Measurements from ENCODE around the gene PPFIA1. TPM values are rescaled to one million over a fixed set of nuclear protein-coding genes. Genes with fewer than 3 reads are reported as not detected.

PPFIA1 gene
- polyA plus RNA-seq, 6 donors from 2014 or later, result 5.9 to 16.1 (median 11.6) TPM

DNA sequence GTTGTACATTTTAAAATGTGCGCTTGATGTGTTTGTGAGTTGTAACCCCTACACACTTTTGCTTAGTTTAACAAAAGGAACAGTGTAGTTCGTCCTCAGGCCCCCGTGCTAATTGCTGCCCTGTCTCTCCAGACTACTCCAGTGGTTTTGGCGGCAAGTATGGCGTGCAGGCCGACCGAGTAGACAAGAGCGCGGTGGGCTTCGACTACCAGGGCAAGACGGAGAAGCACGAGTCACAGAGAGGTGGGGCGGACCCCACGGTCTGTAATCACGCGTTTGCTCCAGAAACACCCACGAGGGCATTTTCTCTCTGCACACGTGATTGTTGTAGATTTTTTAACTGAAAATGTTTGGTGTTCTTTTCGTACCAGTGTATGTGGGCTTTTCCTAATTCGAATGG is 146.4 kb downstream of the PPFIA1 start:
- Mint-ChIP-seq H3K4me1 (peaks cover 0 to 6% (median 4%) of the 10 kb centered on the region in 3 donors), H3K27ac (no peak overlapping the region), H3K27me3 (peaks cover 50 to 78% (median 58%) of the 10 kb centered on the region in 3 donors), H3K9me3 (peaks cover 0 to 2% (median 0%) of the 10 kb centered on the region in 7 donors), H3K36me3 (no peaks in the 10 kb centered on the region), H3K4me3 (peak overlapping the region in 1 of 8 donors; percentile 15)
- ATAC-seq (ENCODE audit: low read depth in 2 of 2), result no peak
- no peak for DNase-seq

DNA sequence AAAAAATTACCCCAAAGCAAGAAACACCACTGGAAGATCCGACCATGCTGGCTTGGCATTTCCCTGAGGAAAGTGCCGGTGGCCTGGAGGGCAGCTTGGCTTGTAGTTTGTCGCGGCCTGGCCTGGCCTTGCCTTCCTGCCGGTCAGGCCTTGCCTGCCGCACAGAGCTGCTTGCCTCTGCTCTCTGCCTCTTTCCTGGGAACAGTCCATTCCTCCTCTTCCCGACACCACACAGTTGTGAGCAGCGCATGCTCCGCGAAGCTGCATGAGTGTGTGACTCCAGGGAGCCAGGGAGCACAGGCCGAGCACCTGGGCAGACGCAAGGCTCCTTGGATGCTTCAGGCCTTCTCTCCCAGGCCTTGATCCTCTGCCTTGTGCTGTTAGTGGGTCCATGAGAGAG is 147.6 kb downstream of the PPFIA1 start:
- DNase-seq, result no peak
- Mint-ChIP-seq H3K27me3 (peaks cover 52 to 78% (median 60%) of the 10 kb centered on the region in 3 donors), H3K4me1 (peaks cover 0 to 6% (median 4%) of the 10 kb centered on the region in 3 donors), H3K4me3 (no peak overlapping the region), H3K9me3 (peaks cover 0 to 2% (median 0%) of the 10 kb centered on the region in 7 donors), H3K36me3 (peaks cover 0 to 5% of the 10 kb centered on the region in 2 donors), H3K27ac (no peak overlapping the region)
- ATAC-seq (ENCODE audit: low read depth in 2 of 2), result no peak

DNA sequence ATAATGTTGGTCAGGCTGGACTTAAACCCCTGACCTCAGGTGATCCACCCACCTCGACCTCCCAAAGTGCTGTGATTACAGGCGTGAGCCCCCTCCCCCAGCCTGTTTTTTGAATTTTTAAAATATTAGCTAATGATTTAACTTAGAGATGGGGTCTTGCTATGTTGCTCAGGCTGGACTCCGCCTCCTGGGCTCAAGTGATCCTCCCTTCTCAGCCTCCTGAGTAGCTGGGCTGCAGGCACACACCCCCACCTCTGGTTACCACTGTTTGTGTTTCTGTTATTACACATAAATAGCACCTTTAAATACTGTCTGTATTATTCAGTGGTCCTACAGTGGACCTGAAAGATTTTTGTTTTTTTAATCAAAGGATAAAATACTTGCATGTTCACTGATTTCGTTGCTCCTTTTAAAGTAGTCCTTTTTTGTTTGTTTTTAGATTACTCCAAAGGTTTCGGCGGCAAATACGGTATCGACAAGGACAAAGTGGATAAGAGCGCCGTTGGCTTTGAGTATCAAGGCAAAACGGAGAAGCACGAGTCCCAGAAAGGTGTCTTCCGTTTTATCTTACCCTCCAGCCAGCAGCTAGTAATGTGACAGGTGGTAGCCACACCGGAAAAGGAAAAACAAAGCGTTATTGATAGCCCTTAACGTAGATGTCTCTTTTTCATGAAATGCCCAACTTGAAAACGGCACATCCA is 149.0 kb downstream of the PPFIA1 start:
- H3K27me3 Mint-ChIP-seq, result peaks cover 54 to 84% (median 67%) of the 10 kb centered on the region in 3 donors
- H3K27ac Mint-ChIP-seq, result no peak overlapping the region
- ATAC-seq (ENCODE audit: low read depth in 2 of 2), result no peak
- H3K4me3 Mint-ChIP-seq, result no peak overlapping the region
- no peak for DNase-seq
- H3K4me1 Mint-ChIP-seq, result peaks cover 0 to 7% (median 6%) of the 10 kb centered on the region in 3 donors
- peaks cover 0 to 11% of the 10 kb centered on the region in 2 donors for H3K36me3 Mint-ChIP-seq
- H3K9me3 Mint-ChIP-seq, result no peaks in the 10 kb centered on the region

DNA sequence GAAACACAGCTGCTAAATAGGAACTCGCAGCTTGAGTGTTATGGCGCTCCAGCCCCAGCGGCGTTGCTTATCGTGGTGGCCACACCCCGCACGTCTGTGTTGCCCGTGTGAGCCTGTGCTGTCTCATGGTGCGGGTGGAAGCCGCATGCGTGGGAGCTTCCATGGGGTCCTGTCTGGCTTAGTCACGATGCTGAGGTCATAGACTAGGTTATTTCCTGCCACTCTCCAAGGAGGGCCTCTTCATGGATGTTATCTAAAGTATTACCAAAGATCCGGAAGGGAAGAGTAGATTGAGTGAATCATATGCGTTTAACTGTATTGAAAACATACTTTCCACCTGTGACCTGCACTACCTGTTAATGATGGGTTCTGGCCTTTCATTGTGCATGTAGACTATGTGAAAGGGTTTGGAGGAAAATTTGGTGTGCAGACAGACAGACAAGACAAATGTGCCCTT is 149.5 kb downstream of the PPFIA1 start:
- no peak overlapping the region for H3K27ac Mint-ChIP-seq
- DNase-seq (no peak), ATAC-seq (ENCODE audit: low read depth in 2 of 2) (no peak)
- peaks cover 0 to 11% of the 10 kb centered on the region in 2 donors for H3K36me3 Mint-ChIP-seq
- H3K4me1 Mint-ChIP-seq, result peaks cover 0 to 7% (median 6%) of the 10 kb centered on the region in 3 donors
- peaks cover 52 to 84% (median 67%) of the 10 kb centered on the region in 3 donors for H3K27me3 Mint-ChIP-seq
- H3K9me3 Mint-ChIP-seq, result no peaks in the 10 kb centered on the region
- H3K4me3 Mint-ChIP-seq, result no peak overlapping the region

DNA sequence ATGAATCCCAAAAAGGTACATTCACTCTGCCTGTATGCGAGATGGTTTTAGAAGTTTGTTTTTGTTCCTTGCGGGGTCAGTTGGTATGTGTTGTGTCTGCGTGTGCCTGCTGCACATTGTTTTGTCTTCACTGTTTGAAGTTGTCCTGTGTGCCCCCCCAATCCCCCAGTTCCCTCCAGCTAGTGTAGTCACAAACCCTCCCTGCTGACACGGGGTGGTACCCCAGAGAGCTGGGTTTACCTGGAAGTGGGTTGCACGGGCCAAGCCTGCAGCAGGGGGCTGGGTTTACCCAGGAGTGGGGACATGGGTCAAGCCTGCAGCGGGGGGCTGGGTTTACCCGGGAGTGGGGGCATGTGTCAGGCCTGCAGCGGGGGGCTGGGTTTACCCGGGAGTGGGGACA is 150.0 kb downstream of the PPFIA1 start:
- H3K4me3 Mint-ChIP-seq, result peak overlapping the region in 1 of 8 donors; percentile 29
- ATAC-seq (ENCODE audit: low read depth in 2 of 2), result no peak
- no peak for DNase-seq
- no peaks in the 10 kb centered on the region for H3K9me3 Mint-ChIP-seq
- peaks cover 0 to 7% (median 6%) of the 10 kb centered on the region in 3 donors for H3K4me1 Mint-ChIP-seq
- H3K36me3 Mint-ChIP-seq, result peaks cover 0 to 11% of the 10 kb centered on the region in 2 donors
- H3K27ac Mint-ChIP-seq, result no peak overlapping the region
- H3K27me3 Mint-ChIP-seq, result peaks cover 49 to 84% (median 68%) of the 10 kb centered on the region in 3 donors

DNA sequence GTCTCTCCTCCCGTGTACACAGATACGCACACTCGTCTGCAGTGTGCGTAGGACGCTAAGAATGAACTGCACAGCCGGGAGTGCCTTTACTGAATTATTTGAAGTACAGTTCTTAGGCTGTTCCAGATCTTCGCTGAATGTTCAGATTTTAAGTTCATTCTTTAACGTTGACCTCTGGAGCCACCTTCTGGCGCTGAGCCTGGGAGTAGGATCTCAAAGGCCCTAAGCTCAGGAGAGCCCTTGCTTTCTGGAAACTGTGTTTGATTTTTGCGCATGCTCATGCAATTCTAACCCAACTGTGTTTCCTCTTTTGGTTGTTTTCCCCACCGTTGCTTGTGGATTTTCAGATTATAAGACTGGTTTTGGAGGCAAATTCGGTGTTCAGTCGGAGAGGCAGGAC is 150.6 kb downstream of the PPFIA1 start:
- ATAC-seq (ENCODE audit: low read depth in 2 of 2) (no peak), DNase-seq (no peak)
- no peaks in the 10 kb centered on the region for H3K9me3 Mint-ChIP-seq
- H3K36me3 Mint-ChIP-seq, result peaks cover 0 to 11% of the 10 kb centered on the region in 2 donors
- H3K4me3 Mint-ChIP-seq, result no peak overlapping the region
- no peak overlapping the region for H3K27ac Mint-ChIP-seq
- peaks cover 0 to 5% (median 1%) of the 10 kb centered on the region in 3 donors for H3K4me1 Mint-ChIP-seq
- peaks cover 44 to 83% (median 69%) of the 10 kb centered on the region in 3 donors for H3K27me3 Mint-ChIP-seq

DNA sequence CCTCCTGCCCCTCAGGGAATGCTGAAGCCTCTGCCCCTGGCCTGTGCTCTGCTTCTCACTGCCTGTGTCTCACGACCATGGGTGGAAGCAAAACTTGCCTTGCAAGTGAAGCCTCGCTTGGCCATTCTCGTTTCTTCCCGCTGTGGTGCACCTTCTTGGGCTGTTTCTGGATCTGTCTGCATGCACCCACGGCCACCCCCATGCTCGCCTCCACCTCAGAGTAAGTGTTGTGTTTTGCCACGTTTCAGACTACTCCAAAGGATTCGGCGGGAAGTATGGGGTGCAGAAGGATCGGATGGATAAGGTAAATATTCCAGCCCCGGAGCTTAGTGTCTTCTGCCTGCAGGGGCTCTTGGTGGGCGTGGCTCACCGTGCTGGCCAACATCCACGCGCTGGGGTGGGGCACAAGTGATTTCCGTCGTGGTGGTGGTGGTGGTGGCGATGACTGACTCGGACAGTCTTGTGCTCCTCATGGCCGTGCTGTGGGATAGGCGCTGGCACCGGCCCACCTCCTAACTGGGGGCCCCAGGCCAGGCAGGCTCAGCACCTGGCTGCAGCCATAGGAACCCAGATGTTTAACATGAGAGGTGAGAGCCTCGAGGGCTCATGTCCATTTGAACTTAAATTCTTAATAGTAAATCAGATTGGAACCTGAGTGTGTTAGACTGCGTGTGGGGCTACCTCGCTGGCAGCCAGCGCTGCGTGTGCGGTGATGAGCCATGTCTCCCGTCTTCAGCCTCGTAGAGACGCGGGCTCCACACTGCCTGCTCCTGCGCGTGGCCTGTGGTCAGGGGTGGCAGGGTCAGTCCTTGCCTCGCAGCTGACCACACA is 152.4 kb downstream of the PPFIA1 start:
- Mint-ChIP-seq H3K27me3 (peaks cover 42 to 69% (median 62%) of the 10 kb centered on the region in 3 donors), H3K9me3 (no peaks in the 10 kb centered on the region), H3K36me3 (peaks cover 0 to 11% of the 10 kb centered on the region in 2 donors), H3K4me3 (peak overlapping the region in 1 of 8 donors; percentile 15), H3K27ac (peak overlapping the region in 1 of 6 donors; percentile 24), H3K4me1 (peaks cover 0 to 3% (median 0%) of the 10 kb centered on the region in 3 donors)
- no peak for DNase-seq
- ATAC-seq (ENCODE audit: low read depth in 2 of 2), result no peak

DNA sequence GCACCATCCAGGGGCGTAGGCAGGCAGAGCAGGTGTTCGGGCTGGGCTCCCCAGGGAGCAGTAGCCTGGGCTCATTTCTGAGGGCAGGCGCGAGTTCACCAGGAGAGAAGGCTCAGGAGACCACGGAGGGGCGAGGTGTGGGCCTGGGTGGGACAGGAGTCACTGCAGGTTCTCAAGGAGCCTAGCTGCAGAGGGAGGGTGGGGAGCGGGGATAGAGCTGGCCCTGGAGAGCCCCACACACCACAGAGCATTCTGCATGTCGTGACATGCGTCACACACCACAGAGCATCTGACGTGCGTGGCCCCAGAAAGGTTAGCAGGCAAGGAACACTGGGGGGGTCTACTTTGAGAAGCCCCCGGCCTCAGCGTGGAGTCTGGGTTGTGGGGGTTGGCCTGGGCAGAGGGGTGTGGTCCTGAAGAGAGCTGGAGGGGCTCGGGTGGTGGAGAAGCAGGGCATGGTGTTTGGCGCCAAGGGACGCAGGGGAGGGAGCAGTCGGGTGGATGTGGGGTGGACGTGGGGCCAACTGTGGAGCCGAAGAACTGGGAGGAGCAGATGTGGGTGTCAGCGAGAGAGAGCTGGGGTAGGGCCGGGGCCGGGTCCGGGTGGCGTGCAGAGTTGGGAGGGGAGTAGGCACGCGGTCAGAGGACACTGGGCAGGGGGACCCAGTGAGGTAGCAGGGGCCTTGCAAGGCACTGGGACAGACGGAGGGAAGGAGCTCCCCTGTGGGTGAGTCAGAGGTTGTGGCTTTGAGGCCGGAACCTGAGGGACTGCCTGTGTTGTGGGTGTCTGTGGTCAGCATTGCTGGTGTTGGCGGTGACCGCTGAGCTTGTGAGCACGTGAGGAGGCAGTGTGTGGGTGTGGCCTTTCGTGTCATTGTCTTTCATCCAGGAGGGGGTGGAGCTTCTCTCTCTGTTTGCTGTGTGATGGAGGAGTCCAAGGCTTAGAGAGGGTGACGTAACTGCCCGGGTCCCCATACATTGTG is 153.3 kb downstream of the PPFIA1 start:
- peaks cover 47 to 70% (median 63%) of the 10 kb centered on the region in 3 donors for H3K27me3 Mint-ChIP-seq
- ATAC-seq (ENCODE audit: low read depth in 2 of 2) (no peak), DNase-seq (no peak)
- H3K4me3 Mint-ChIP-seq, result no peak overlapping the region
- peaks cover 0 to 3% (median 0%) of the 10 kb centered on the region in 3 donors for H3K4me1 Mint-ChIP-seq
- H3K9me3 Mint-ChIP-seq, result no peaks in the 10 kb centered on the region
- H3K27ac Mint-ChIP-seq, result no peak overlapping the region
- peaks cover 0 to 11% of the 10 kb centered on the region in 2 donors for H3K36me3 Mint-ChIP-seq

DNA sequence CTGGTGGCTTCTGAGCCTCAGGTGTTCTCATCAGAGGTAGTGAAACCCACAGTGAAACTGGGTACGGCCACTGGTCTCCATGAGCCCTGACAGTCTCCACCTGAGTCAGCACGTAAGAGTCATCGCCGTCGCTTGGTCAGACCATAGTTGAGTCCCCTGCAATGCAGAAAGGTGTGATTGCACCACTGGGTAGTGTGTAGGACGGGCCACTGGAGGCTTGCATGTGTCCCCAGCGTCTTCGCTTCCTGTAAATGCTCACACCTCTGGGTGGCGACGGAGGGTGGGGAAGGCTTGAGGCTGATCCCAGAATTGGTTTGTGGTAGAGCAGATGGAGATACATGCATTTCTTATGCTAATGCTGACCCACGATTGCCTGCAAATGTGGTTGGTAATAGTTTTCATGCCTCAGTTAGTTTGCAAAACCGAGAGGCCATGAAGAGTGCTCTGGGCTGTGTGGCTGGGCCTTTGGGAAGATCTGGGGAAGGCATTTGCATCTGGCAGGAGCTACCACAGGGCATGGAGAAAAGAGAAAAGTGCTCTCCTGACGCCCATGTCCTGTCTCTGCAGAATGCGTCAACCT is 154.4 kb downstream of the PPFIA1 start:
- no peak overlapping the region for H3K4me3 Mint-ChIP-seq

DNA sequence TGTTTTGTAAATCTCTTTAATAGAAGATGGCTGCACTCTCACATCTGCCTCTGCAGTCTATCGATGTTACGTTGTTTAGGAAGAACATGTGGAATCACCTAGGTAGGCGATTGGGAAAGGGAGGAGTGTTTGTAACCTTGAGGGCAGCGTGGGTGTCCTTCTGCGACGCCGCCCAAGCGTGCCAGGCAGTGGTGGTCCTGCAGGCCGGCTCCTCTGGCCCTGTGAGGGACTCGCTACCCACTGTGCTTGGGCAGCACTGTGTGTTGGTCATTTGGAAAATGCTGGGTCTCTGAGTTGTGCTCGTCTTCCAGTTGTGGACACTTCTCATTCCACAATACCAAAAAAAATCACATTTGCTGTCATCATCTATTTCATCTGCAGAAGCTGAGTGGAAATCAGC is 156.9 kb downstream of the PPFIA1 start:
- ATAC-seq (ENCODE audit: low read depth in 2 of 2) (no peak), DNase-seq (no peak)
- peaks cover 0 to 11% of the 10 kb centered on the region in 2 donors for H3K36me3 Mint-ChIP-seq
- H3K9me3 Mint-ChIP-seq, result no peaks in the 10 kb centered on the region
- H3K4me1 Mint-ChIP-seq, result peaks cover 0 to 6% (median 0%) of the 10 kb centered on the region in 3 donors
- peaks cover 28 to 78% (median 72%) of the 10 kb centered on the region in 3 donors for H3K27me3 Mint-ChIP-seq
- no peak overlapping the region for H3K27ac Mint-ChIP-seq
- no peak overlapping the region for H3K4me3 Mint-ChIP-seq

More for the DNA sequence above, 154.4 kb downstream of the PPFIA1 start:
- peaks cover 0 to 11% of the 10 kb centered on the region in 2 donors for H3K36me3 Mint-ChIP-seq
- DNase-seq (no peak), ATAC-seq (ENCODE audit: low read depth in 2 of 2) (no peak)
- peaks cover 43 to 78% (median 66%) of the 10 kb centered on the region in 3 donors for H3K27me3 Mint-ChIP-seq
- no peaks in the 10 kb centered on the region for H3K9me3 Mint-ChIP-seq
- peaks cover 0 to 3% (median 0%) of the 10 kb centered on the region in 3 donors for H3K4me1 Mint-ChIP-seq
- H3K27ac Mint-ChIP-seq, result no peak overlapping the region

DNA sequence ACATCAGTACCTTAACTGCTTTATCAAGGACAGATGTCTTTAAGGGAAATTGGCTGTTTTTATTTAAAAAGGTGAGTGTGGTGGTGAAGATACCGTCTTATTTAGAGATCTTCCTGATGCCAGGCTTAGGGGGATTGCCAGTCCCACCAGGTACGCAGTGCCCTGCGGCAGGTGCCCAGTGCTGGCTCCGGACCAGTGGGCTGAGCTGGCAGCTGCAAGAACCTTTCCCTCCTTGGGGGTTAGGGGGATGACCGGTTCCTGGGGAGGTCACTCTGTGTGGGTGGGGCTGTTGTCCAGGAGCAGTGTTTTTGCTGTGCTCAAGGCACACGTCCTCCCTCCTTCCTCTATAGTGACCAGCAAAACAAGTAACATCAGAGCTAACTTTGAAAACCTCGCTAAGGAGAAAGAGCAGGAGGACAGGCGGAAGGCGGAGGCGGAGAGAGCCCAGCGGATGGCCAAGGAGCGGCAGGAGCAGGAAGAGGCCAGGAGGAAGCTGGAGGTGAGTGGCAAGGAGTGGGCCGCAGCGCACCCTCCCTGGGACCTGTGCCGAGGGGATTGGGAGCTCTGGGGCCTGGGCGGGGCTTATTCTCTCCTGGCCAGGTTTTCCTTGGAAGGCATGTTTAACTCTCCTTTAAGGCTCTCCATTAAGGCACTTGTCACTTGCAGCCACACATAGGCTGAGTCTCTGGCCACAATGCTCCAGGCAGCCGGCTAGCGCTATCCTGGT is 158.4 kb downstream of the PPFIA1 start:
- Mint-ChIP-seq H3K27ac (peak overlapping the region in 1 of 6 donors; percentile 94), H3K36me3 (no peaks in the 10 kb centered on the region), H3K27me3 (peaks cover 21 to 77% (median 67%) of the 10 kb centered on the region in 3 donors), H3K4me1 (peaks cover 0 to 4% (median 3%) of the 10 kb centered on the region in 3 donors), H3K4me3 (peak overlapping the region in 1 of 8 donors; percentile 15), H3K9me3 (no peaks in the 10 kb centered on the region)
- ATAC-seq (ENCODE audit: low read depth in 2 of 2), result no peak
- no peak for DNase-seq

DNA sequence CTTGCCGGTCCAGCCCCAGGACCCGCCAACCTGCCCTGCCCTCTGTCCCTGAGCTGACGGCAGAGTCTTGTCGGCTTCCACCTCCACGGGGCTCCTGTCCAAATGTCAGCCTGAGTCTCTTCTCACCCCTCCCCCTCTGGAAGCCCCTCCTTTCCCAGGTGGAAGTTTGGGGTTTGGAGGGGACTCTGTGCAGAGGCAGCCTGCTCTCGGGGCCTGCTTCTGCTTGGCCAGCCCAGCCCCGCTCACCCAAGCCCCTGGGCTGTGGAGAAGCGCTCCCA is 158.9 kb downstream of the PPFIA1 start:
- DNase-seq (no peak), ATAC-seq (ENCODE audit: low read depth in 2 of 2) (no peak)
- peaks cover 22 to 77% (median 67%) of the 10 kb centered on the region in 3 donors for H3K27me3 Mint-ChIP-seq
- H3K4me3 Mint-ChIP-seq, result no peak overlapping the region
- H3K27ac Mint-ChIP-seq, result no peak overlapping the region
- no peaks in the 10 kb centered on the region for H3K36me3 Mint-ChIP-seq
- peaks cover 0 to 6% (median 3%) of the 10 kb centered on the region in 3 donors for H3K4me1 Mint-ChIP-seq
- H3K9me3 Mint-ChIP-seq, result no peaks in the 10 kb centered on the region

All from naive B cell (primary cell).